CD4-positive, alpha-beta T cell treated with Interleukin-4 for 4 hours (primary cell): ENCODE data around the gene COPS8.
A peak's percentile ranks its signal among the peaks of the same experiment; 100 is the strongest.

ENCODE experiments used
- DNase-seq: peaks from one replicate; pipeline ENCODE4 v3.0.0-alpha.2; 2020

COPS8 gene

DNA sequence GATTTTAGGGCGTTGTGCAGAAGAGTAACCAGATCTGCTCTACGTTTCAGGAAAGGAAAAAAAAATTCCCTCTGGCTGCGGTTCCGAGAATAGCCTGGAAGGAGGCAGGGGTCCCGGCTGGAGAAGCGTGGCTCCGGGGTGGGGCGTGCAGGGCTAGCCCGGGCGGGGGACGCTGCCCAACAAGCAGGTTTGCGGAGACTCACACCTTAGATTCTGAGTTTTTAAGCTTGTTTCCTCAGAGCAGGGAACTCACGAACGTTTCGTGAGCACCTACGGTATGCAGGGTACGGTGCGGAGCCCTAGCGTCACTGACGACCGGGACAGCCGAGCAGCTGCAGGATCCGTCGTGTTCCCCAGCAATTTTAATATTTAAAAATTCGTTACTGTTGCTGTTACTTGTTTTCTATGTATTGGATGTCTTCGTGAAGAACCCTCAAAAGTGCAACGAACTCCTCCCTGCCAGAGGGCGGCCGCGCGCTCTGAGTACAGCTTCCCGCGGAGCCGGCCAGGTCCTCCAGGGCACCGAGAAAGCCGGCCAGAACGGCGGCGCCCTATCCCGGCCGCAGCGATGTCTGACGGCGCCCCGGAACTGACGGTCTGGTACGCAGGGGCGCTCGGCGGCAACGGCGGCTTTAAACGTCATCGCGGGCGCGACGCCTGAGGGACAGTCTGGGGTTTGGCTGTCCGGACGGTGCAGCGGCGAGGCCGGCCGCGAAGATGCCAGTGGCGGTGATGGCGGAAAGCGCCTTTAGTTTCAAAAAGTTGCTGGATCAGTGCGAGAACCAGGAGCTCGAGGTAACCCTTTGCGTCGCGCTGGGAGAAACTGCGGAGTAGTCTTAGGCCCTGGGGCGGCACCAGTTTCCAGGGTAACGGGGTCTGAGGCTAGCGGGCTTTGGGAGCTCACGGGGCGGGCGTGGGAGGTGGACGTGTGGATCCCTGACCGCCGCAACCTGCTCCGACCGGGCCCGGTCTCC, at the start of gene COPS8:
Gene COPS8, plus strand, starts transcription at position 642 of the 974 bp plus-strand sequence. Its CDS starts 76 bp downstream, at position 718.
- peak; percentile 89 for DNase-seq

DNA sequence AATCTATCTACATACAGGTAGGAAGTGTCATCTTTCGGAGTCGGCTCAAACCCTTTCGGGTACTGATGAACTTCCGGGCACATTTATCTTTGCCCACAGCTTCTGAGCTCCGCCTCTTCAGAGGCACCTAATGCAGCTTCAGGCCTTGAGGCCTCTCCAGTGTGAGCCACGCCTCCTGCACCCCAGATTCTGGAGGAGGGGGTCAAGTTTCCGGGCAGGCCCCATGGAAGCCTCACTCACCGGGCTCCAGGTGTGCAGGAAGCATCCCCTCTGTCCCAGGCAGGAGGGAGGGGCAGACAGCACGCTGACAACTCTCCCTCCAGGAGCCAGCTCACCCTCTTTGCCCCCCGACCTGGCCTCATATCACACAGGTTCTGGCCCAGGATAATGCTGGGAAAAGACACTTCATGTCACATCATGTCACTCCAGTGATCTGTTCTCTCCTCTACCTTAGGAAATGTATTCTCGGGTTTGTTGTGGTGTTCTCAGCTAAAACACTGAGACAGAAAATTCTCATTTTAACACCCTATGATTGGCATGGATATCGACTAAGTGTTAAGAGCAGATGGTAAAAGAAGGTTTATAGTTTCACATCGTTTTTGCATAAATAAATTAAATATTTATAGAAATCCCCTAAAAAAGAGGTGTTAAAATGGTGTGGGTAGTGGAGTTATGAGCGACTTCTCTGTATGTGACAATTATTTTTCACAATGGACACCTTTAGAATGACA, 46.2 kb upstream of the COPS8 start:
- DNase-seq, result no peak

DNA sequence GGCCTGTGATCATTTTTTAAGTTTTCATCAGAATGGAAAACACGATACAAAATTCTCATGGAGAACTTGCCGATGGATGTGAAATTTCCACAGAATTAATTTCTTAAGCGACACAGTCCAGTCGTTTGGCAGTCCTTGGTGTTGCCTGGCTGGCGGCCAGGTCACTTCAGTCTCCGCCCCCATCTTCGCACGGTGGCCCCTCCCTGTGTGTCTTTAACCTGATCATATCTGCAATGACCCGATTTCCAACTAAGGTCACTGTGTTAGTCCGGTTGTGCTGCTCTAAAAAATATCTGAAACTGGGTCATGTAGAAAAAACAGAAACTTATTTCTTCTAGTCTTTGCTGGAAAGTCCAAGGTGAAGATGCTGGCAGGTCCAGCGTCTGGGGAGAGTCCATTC, 44.5 kb upstream of the COPS8 start:
- no peak for DNase-seq

DNA sequence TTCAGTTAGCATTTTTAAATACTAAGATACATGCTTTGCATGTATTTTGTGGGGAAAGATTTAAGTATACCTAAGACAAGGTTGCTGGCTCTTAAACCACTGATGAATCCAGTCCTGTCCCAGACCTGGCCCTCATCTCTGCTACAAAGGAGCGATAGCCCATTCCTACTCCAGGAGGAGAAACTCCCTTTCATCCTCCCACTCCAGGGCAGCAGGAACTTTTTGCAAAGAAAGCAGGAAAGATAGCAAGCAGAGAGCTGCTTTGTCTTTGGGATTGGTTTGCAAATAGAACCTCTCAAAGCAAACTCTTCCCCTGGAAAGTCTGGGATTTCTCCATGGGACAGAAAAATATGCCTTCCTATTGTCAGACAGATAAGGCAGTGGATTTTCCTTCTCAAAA, 43.6 kb upstream of the COPS8 start:
- DNase-seq, result no peak

DNA sequence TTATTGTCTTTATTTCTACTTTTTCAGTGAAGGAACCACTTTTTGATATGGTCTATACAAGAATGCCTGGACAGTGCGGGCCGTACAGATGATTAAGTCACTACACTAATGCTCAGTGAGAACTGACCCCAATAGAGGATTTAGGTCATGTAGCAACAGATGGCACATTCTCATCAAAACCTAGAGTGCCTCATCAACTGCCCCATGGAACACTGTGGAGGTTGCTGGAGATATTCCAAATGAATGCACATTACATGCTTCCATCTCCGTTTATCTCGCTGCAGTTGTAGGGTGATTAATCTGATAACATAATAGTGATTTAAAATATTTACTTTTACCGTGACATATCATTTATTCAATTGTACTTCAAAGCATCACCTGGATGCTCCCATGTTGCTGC, 41.8 kb upstream of the COPS8 start:
- no peak for DNase-seq

DNA sequence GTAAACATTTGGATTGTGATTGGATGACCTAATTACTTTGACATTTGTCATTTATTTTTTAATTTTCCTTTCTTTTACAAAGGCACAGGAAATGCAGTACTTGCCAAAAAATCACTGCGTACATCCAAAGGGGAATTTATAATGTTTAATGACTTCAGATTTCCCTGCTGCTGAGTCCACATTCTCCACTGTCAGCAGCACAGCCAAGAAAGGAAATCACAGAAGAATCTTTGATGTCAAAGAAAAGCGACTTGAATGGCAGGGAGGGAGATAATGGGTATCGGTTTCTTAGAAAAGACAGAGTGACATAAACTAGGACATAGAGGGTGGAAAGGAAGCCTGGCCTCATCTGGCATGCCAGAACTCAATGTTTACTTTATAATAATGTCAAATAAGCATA, 41.4 kb upstream of the COPS8 start:
- DNase-seq, result no peak

DNA sequence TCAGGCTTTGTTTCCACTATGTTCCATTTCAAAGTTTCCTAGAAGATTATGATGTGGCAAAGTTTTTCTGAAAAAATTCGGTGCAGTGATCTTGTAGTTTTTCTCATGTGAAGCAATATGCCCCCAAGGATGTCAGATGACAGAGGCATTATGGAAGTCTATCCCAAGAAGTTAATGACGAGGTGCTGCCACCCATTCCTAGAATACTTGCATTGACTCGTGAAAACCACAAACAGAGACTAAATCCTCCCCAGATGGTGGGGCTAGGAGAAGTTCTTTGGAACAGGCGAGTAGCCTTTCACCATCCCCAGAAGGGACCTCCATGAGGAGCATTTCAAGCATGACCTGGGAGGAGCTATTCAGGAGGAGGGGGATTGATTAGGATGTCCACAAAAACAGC, 40.2 kb upstream of the COPS8 start:
- DNase-seq, result no peak

DNA sequence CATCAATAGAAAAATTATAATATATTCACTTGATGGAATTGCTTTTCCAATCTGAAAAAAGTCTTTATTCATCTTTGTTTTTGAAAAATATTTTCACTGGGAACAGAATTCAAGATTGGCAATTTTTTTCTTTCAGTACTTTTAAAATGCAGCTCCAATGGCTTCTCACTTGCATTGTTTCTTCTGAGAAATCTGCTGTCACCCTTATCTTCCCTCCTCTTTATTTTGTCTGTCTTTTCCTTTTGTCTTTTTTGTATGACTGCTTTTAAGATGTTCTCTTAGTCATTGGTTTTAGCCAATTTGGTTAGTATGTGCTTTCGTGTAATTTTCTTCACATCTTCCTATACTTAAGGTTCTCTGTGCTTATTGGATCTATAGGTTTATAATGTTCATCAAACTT, 37.1 kb upstream of the COPS8 start:
- DNase-seq, result no peak

DNA sequence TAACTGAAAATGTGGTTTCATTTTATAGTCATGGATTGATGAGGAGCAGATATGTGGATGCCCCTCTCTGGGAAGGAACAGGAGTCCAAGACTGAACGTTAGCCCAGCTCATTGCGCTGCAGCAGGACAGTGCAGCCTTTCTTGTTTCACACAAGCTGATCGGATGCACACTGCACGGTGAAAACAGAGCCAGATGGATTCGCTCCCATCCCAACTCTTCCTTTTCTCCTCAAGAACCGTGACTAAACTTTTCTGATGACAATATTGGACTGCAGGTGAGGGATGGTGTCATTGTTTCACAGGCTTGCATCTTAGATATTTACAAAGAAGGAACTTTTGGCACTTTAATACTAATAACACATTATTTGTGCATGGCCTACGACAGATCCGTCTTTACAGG, 33.8 kb upstream of the COPS8 start:
- DNase-seq, result no peak

DNA sequence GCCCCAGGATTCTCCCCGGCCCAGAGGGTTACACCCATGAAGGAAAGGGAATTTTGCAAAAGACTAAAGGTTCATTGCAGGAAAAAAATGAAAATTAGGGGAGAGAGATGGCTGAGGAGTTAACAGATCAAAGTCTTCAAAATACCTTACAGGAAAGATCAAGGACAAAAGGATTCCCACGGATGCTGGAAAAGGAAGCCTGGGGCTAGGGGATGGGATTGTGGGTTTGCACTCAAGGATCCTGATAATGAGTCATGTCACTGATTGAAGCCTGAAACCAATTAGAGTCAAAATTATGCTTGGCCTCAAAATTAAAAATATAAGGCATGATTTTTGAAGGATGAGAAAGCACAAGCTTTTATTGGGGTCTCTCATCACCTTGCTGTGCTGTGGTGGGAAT, 32.6 kb upstream of the COPS8 start:
- DNase-seq, result no peak

DNA sequence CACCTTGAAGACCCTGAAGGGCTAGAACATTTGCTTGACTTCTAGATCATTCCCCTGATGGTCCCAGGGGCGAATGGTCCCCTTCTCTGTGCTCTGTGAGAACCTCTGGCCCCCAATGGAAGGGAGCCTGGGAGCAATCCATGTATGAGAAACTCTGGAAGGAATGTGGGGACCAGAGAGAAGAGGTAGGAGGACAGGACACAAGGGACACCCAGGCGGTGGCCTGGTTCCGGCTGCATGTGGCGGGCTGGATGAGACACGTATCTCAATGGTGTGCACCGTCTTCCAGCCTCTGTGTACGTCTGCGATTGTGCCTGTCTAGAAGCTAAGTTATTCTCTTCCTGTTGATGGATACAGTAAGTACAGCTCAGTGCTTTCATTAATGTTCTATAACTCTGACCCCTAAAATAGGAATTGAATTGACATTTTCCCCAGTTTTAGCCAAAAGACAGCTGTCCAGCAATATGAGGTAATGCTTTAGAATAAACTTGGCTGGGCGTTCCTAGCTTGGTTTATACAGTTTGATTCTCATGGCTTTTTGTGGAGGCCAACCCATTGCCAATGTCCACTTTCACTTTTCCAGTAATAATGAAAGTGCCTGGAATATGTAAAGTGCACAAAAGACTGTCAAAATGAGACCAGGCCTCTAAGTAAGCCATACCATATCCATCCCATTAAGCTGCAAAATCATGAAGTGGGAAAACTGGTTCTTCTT, 30.1 kb upstream of the COPS8 start:
- DNase-seq, result no peak

DNA sequence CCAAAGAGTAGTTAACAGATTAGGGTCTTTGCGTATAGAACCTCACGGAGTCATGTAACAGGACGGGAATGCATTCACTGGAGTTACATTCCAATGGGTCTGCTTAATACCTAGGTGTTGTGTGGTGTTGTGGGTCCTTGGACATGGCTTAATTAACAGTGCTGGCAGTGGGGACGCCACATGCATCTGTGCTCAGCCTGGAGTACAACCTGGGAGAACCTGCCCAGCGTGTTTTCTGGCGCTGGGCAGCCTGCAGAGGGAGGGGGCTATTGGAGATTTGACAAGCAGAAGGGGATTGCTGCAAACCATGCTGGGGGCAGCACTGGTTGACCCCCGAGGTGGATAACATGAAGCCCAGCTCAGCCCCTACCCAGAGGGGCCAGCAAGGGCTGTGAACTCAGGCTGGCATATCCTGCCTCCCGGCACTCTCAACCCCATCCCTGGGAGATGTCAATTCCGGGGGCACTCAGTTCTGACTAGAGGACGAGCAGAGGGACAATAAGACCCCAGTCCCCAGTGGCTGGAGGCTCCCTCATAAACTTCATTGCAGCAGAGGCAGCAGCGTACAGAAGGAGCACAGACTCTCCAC, 29.3 kb upstream of the COPS8 start:
- DNase-seq, result no peak

DNA sequence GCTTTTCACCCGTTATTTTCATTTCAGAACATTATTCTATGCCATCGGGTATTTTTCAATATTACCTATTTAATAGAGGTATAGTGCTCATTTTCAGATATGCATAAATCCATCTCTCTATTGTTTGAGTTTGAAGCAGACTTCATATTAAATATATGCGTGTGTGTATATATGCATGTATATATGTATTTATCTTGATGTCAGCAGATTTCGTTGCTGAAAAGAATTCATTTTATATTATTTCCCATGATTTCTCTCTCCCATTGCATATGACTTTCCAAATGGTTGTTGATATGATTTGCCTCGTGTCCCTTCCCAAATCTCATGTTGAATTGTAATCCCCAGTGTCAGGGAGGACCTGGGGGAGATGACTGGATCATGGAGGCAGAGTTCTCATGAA, 28.6 kb upstream of the COPS8 start:
- DNase-seq, result no peak

DNA sequence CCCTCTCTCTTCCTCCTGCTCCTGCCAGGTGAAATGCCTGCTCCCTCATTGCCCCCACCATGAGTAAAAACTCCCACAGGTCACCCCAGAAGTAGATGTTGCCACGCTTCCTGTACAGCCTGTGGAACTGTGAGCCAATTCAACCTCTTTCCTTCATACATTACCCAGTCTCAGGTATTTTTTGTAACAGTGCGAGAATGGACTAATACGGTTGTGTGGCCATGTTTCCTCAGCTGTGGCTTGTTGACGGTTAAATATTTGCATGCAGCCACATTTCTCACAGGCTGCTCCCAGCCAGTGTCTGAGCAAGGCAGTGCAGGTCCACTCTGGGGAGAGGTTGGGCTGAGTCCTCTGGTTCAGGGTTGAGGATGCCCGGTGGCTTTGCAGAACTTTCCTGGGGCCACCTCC, 27.8 kb upstream of the COPS8 start:
- no peak for DNase-seq

DNA sequence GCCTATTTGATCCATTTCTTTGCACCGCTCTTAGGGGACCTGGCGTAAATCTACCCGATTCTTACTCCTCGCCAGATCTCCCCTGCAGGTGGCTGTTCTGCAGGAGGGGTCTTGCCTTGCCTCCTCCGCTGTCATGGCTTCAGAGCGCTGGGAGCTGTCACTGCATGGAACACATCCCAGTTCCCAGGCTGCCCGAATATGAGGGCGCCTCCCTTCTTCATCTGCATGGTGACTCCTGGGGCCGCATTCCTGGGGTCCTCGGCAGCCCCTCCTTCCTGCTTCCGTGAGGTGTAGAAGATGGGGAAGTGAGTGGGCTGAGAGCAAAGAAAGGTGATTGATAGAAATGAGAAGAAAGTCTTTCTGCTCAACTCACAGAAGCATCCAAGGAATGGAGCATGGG, 27.3 kb upstream of the COPS8 start:
- DNase-seq, result no peak

DNA sequence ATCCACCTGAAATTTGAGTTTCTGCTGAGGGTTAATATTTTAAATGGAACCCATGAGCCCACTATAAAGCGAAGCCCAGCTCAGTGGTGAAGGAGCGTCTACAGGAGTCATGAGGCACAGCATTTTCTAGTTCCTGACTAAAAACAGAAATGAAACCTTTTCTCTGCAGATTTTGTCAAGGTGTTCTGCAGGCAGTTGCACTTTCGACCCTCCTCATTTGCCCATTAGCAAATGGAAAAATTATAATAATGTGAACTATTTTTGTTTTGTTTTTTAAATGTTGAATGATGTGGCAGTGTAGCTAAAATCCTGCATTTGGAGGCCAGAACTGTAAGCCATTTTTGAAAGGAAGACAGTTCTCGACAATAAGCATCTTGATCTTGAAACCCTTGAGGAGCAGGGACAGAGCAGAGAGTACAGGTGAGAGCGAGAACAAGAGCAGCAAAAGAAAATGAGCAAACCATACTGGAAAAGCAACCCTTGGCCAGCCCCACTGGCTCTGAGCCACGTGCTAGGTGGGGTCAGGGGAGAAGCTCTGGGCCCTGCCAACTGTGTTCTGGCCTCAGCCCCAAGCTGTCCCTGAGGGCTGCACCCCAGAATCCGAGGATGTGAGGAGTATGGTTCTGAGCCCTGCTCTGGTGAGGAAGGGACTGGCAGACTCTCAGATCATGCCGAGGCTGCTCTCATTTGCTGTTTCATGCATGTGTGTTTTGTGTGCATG, 26.4 kb upstream of the COPS8 start:
- no peak for DNase-seq

DNA sequence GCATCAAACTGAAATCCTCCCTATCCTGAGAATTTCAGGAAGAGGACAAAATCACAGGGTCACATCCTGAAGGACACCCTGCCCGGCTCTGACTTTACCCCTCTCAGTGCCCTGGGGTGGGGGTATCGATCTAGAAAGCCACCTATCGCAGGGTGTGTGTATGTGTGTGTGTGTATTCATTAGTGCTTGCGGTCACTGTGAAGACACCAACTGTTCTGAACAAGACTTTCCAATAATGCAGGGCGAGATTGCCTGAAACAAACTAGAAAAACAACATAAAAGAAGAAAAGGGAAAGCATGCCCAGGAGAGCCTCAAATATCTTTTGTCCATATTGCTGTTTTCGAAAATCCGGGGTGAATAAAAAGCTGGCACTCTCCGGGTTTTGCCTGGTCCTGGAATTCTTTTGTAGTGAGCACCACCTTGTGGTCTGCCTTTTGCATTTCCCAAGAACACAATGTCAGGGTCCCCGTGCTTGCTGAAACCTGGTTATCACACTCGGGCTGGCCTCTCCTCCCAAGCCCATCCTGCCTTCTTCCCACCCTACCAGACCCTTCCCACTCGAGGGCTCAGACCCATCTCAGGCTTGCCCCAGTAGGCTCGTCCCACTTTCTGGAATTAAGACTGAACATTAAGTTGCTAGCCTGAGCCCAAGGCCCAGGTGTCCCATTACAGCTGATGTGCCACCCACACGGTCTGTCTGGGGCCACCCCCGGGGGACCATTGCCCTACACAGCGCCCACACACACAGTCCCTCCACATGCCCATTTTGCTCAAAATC, 25.0 kb upstream of the COPS8 start:
- DNase-seq, result peak; percentile 3

DNA sequence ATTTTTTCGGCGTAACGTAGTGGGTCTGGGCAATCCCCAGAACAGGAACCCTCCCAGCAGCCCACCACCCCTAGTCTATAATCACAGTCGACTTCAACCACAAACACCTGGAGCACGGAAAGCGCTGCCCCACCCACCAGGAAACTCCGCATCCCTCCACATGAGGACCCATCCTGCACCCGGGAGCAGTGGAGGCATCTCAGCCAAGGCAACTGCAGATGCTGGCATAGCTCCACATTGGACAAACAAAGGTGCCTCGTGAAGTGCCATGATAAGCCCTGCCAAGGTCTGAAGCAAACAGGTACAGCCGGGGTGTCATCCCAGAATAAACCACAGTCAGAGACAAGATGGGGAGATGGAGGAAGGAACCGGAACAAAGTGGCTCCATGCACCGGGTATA, 24.3 kb upstream of the COPS8 start:
- no peak for DNase-seq

DNA sequence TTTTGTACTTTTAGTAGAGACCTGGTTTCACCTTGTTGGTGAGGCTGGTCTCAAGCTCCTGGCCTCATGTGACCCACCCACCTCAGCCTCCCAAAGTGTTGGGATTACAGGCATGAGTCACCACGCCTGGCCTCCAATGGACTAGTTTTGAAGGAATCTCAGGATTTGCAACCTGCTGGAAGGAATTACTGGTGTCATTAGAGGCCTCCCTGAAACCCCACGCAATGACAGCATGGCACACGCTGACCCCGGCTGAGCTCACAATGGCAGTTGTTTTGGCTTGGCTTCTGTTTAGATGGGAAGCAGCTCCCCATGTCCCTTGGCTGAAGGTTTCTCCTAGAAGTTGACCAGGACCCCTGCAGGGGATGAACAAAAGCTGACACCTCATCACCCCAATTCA, 23.1 kb upstream of the COPS8 start:
- no peak for DNase-seq

DNA sequence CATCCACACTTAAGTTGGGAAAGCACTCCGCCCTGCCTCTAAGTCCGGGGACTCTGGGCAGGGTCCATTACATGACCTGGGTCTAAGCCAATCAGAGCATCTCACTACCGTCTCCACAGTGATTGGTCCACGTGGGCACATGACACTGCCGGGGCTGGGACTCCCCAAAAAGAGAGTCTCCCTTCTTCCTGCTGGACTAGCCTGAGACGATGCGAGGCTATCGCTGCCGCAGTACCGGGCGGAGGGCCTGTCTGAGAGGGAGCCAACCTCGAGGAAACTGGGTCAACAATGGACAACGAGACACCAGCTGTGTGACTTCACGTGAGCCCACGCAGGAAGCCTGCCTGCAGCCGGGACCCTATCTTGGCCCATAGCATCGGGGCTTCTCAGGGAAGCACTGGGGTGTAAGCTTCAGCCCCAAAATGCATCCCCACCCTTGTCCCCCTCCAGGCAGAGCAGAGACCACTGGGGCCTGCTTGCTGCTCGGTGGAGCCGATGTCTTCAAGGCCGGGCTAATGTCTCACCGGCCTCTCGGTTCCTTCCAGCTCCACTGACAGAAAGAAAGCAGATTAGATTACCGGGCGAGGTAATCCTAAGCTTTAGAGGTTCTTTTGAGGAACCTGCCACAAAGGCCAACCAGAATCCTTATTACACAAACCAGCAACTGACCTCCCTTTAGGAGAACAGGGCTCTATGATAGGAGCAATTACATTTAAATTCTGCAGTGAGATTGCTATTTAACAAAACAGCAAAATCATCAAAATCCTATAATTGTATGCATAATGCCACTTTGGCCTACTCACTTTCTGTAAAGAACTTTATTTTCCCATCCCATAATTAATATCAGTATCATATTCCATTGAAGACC, 21.3 kb upstream of the COPS8 start:
- DNase-seq, result no peak

DNA sequence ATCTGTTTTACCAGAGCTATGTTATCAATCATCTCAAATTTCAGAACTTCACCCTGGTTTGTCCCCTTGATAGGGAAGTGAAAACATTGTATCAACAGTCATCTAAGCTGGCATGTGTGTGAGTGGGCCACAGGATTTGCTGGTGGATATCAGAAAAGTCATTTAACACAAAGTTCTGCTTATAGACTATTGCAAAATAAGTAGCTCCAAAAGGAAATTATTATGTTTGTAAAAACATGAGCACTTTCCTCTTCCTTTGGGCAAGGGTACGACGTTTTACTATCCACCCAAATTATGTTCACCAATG, 20.7 kb upstream of the COPS8 start:
- no peak for DNase-seq
